H9 (cell line): ENCODE results near the gene EFHD1. TPM values are rescaled to one million over a fixed set of nuclear protein-coding genes. Genes with fewer than 3 reads are reported as not detected.

Experiments
- DNase-seq: peaks from one replicate; pipeline ENCODE4 v3.0.0-alpha.2; 2017
- H2AFZ ChIP-seq: one replicate; pipeline ENCODE4 v1.6.1; 2013; ENCODE audit warnings: mild to moderate bottlenecking, low read length, control low read depth, moderate library complexity
- H2AK5ac ChIP-seq: 2 replicates; pipeline ENCODE4 v1.6.1; 2013; ENCODE audit warnings: low read length, control low read depth, mixed read lengths; ENCODE audit not compliant: insufficient read length
- H2BK120ac ChIP-seq: one replicate; pipeline ENCODE4 v1.6.1; 2013; ENCODE audit warnings: low read depth, mild to moderate bottlenecking, low read length, control low read depth, inconsistent platforms; ENCODE audit not compliant: poor library complexity, severe bottlenecking
- H2BK12ac ChIP-seq: 2 replicates; pipeline ENCODE4 v1.6.1; 2013; ENCODE audit warnings: low read length, control low read depth, mixed read lengths, low read depth; ENCODE audit not compliant: insufficient read length
- H2BK15ac ChIP-seq: 2 replicates; pipeline ENCODE4 v1.6.1; 2013; ENCODE audit warnings: low read depth, low read length, control low read depth
- H2BK20ac ChIP-seq: one replicate; pipeline ENCODE4 v1.6.1; 2013; ENCODE audit warnings: low read depth, mild to moderate bottlenecking, low read length, control low read depth, inconsistent platforms; ENCODE audit not compliant: poor library complexity, severe bottlenecking
- H2BK5ac ChIP-seq: 2 replicates; pipeline ENCODE4 v1.6.1; 2013; ENCODE audit warnings: low read length, control low read depth, mixed read lengths; ENCODE audit not compliant: insufficient read length
- H3K14ac ChIP-seq: 2 replicates; pipeline ENCODE4 v1.6.1; 2013; ENCODE audit warnings: low read length, control low read depth; ENCODE audit not compliant: insufficient read depth
- H3K18ac ChIP-seq: 2 replicates; pipeline ENCODE4 v1.6.1; 2013; ENCODE audit warnings: low read depth, mild to moderate bottlenecking, mixed read lengths, low read length, control low read depth; ENCODE audit not compliant: insufficient read length
- H3K23ac ChIP-seq: 2 replicates; pipeline ENCODE4 v1.6.1; 2013; ENCODE audit warnings: low read length, control low read depth, mixed read lengths, low read depth; ENCODE audit not compliant: insufficient read length
- H3K23me2 ChIP-seq: 2 replicates; pipeline ENCODE4 v1.6.1; 2013; ENCODE audit warnings: low read depth, mild to moderate bottlenecking, mixed read lengths, low read length, control low read depth; ENCODE audit not compliant: insufficient read length, poor library complexity, severe bottlenecking
- H3K27ac ChIP-seq: 2 replicates; pipeline ENCODE4 v1.5.1; 2013; ENCODE audit warnings: low read length, control low read depth, mixed read lengths, low read depth; ENCODE audit not compliant: insufficient read length
- H3K27me3 ChIP-seq: 2 replicates; pipeline ENCODE4 v1.6.1; 2013; ENCODE audit warnings: low read length, control low read depth, inconsistent platforms; ENCODE audit not compliant: insufficient read depth
- H3K4ac ChIP-seq: 2 replicates; pipeline ENCODE4 v1.6.1; 2013; ENCODE audit warnings: low read depth, mild to moderate bottlenecking, control low read depth, inconsistent platforms, low read length, moderate library complexity
- H3K4me1 ChIP-seq: 2 replicates; pipeline ENCODE4 v1.6.1; 2013; ENCODE audit warnings: low read length, control low read depth, inconsistent platforms; ENCODE audit not compliant: insufficient read depth
- H3K4me2 ChIP-seq: 2 replicates; pipeline ENCODE4 v1.6.1; 2013; ENCODE audit warnings: low read length, control low read depth, mixed read lengths; ENCODE audit not compliant: insufficient read length, insufficient read depth
- H3K56ac ChIP-seq: 2 replicates; pipeline ENCODE4 v1.6.1; 2013; ENCODE audit warnings: low read depth, mild to moderate bottlenecking, mixed read lengths, low read length, control low read depth; ENCODE audit not compliant: insufficient read length
- H3K79me1 ChIP-seq: 2 replicates; pipeline ENCODE4 v1.6.1; 2013; ENCODE audit warnings: low read depth, mild to moderate bottlenecking, moderate library complexity, low read length, control low read depth, inconsistent platforms; ENCODE audit not compliant: insufficient read depth, poor library complexity, severe bottlenecking
- H3K79me2 ChIP-seq: 2 replicates; pipeline ENCODE4 v1.6.1; 2013; ENCODE audit warnings: low read length, control low read depth, inconsistent platforms; ENCODE audit not compliant: insufficient read depth
- H3K9ac ChIP-seq: 2 replicates; pipeline ENCODE4 v1.6.1; 2013; ENCODE audit warnings: low read length, control low read depth, mixed read lengths; ENCODE audit not compliant: insufficient read length; ENCODE audit errors: extremely low read depth
- H3K9me3 ChIP-seq: one replicate; pipeline ENCODE4 v1.6.1; 2013; ENCODE audit warnings: low read depth, low read length, inconsistent platforms; ENCODE audit not compliant: control insufficient read depth
- H3T11ph ChIP-seq: one replicate; pipeline ENCODE4 v1.6.1; 2013; ENCODE audit warnings: mild to moderate bottlenecking, low read length, control low read depth, inconsistent platforms
- H4K20me1 ChIP-seq: one replicate; pipeline ENCODE4 v1.6.1; 2013; ENCODE audit not compliant: control insufficient read depth, insufficient read length, insufficient read depth
- H4K5ac ChIP-seq: 2 replicates; pipeline ENCODE4 v1.6.1; 2013; ENCODE audit warnings: low read depth, mild to moderate bottlenecking, mixed read lengths, low read length, control low read depth; ENCODE audit not compliant: insufficient read length
- H4K8ac ChIP-seq: replicated peaks from 2 replicates; pipeline ENCODE4 v1.6.1; 2013; ENCODE audit warnings: low read length, control low read depth, mixed read lengths, low read depth; ENCODE audit not compliant: insufficient read length
- H4K91ac ChIP-seq: 2 replicates; pipeline ENCODE4 v1.6.1; 2013; ENCODE audit warnings: low read depth, mild to moderate bottlenecking, moderate library complexity, mixed read lengths, low read length, control low read depth; ENCODE audit not compliant: insufficient read length
- H3K27ac Mint-ChIP-seq, 3 experiments: 2 replicates in 2 of 3; 3 replicates in 1 of 3; pipeline ENCODE4 v1.8.0; 2020 to 2021; ENCODE audit warnings: mixed read lengths in 3 of 3, mild to moderate bottlenecking in 1 of 3, moderate library complexity in 1 of 3
- H3K27me3 Mint-ChIP-seq: 2 replicates; pipeline ENCODE4 v1.8.0; 2021; ENCODE audit warnings: low read depth, mild to moderate bottlenecking, moderate library complexity, mixed read lengths
- H3K36me3 Mint-ChIP-seq, 3 experiments: 2 replicates in 2 of 3; 3 replicates in 1 of 3; pipeline ENCODE4 v1.8.0; 2020 to 2021; ENCODE audit warnings: low read depth in 3 of 3, mixed read lengths in 3 of 3; ENCODE audit not compliant: insufficient read depth in 1 of 3
- H3K4me1 Mint-ChIP-seq, 2 experiments: 2 replicates each; pipeline ENCODE4 v1.8.0; 2020; ENCODE audit warnings: mixed read lengths in 2 of 2
- H3K4me3 Mint-ChIP-seq, 2 experiments: 2 replicates in 1 of 2; 3 replicates in 1 of 2; pipeline ENCODE4 v1.8.0; 2020 to 2021; ENCODE audit warnings: mild to moderate bottlenecking in 2 of 2, mixed read lengths in 2 of 2, moderate library complexity in 1 of 2
- H3K9me3 Mint-ChIP-seq, 2 experiments: 2 replicates in 1 of 2; 3 replicates in 1 of 2; pipeline ENCODE4 v1.8.0; 2020; ENCODE audit warnings: mild to moderate bottlenecking in 2 of 2, mixed read lengths in 2 of 2, moderate library complexity in 1 of 2
- WGBS: extraction: QIAGEN DNeasy Blood & Tissue Kit; methylation state at CpG from one replicate; pipeline ENCODE4 v1.1.7; 2013; ENCODE audit warnings: missing lambda C conversion rate, low lambda C conversion rate, mixed read lengths; ENCODE audit not compliant: insufficient read length; ENCODE audit errors: extremely low coverage; 5-methylcytosine and 5-hydroxymethylcytosine counted together
- total RNA-seq: library from RNA; stranded (reverse); gene quantifications from 2 replicates; pipeline ENCODE4 v1.2.1, GENCODE V29; 2021
- TF ChIP-seq, protein P1 (sequence below): fragments of 200-600 bp; sonication (generic); conservative IDR thresholded peaks from 3 replicates; pipeline ENCODE4 v1.8.0; 2021; ENCODE audit warnings: antibody characterized with exemption, mild to moderate bottlenecking

Gene EFHD1
- total RNA-seq, 1 experiment from 2014 or later: 2.8 TPM

DNA sequence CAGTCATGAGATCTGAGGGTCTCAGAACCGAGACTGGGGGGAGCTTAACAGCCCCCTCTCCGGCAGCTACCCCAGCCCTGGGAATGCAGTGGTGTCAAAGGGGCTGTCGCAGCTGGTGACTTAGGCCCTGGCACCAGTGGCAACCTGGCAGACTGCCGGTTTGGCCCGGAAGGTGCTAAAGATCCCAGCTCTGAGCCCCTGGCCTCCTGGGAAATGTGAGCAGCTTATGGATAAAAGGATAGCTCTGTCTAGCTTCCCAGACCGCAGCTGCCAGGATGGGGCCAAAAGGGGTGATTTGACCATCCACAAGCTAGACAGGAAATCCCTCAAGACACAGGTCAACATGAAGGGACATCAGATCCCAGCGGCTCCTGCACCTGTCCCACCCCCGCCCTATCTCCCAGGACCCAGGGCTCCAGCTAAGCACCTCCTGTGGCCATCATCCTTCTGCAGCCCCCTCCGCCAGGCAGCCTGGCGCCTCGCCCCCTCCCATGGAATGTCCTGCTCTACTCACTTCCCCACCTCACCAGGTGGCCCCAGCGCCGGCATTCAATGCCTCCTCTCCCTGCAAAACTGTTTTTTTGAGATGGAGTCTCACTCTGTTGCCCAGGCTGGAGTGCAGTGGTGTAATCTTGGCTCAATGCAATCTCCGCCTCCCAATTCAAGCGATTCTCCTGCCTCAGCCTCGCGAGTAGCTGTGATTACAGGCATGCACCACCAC lies 33.2 kb upstream of the EFHD1 start:
- H3K4me1 Mint-ChIP-seq: peaks cover 0 to 8% of the 10 kb centered on the region in 2 experiments; a peak in 2 of 4 replicates
- no peak overlapping the region for H4K5ac ChIP-seq
- H3K23me2 ChIP-seq: no peaks in the 10 kb centered on the region
- DNase-seq: no peak
- H3K56ac ChIP-seq: no peak overlapping the region
- no peaks in the 10 kb centered on the region for H3K9me3 ChIP-seq
- no peak overlapping the region for H2BK20ac ChIP-seq
- peaks cover 6% of the 10 kb centered on the region for H3K27me3 Mint-ChIP-seq
- no peaks in the 10 kb centered on the region for H3K4me1 ChIP-seq
- H3K23ac ChIP-seq: no peak overlapping the region
- no peaks in the 10 kb centered on the region for H3K27me3 ChIP-seq
- H2BK15ac ChIP-seq: no peak overlapping the region
- H3K27ac Mint-ChIP-seq: no peak overlapping the region
- H4K91ac ChIP-seq: no peak overlapping the region
- no peak overlapping the region for H2BK5ac ChIP-seq
- H2BK12ac ChIP-seq: no peak overlapping the region
- no peaks in the 10 kb centered on the region for H3K79me2 ChIP-seq
- H3T11ph ChIP-seq: no peak overlapping the region
- H3K4me3 Mint-ChIP-seq: no peak overlapping the region
- no peak overlapping the region for H2AK5ac ChIP-seq
- no peak overlapping the region for H3K4ac ChIP-seq
- H3K79me1 ChIP-seq: no peaks in the 10 kb centered on the region
- peaks cover 3% of the 10 kb centered on the region for H4K20me1 ChIP-seq
- H3K9me3 Mint-ChIP-seq: no peaks in the 10 kb centered on the region
- no peaks in the 10 kb centered on the region for H3K36me3 Mint-ChIP-seq
- no peak overlapping the region for H2BK120ac ChIP-seq
- no peak overlapping the region for H3K9ac ChIP-seq
- H3K14ac ChIP-seq: no peak overlapping the region
- H3K4me2 ChIP-seq: no peak overlapping the region
- no peak overlapping the region for H2AFZ ChIP-seq
- TF ChIP-seq, protein P1, sequence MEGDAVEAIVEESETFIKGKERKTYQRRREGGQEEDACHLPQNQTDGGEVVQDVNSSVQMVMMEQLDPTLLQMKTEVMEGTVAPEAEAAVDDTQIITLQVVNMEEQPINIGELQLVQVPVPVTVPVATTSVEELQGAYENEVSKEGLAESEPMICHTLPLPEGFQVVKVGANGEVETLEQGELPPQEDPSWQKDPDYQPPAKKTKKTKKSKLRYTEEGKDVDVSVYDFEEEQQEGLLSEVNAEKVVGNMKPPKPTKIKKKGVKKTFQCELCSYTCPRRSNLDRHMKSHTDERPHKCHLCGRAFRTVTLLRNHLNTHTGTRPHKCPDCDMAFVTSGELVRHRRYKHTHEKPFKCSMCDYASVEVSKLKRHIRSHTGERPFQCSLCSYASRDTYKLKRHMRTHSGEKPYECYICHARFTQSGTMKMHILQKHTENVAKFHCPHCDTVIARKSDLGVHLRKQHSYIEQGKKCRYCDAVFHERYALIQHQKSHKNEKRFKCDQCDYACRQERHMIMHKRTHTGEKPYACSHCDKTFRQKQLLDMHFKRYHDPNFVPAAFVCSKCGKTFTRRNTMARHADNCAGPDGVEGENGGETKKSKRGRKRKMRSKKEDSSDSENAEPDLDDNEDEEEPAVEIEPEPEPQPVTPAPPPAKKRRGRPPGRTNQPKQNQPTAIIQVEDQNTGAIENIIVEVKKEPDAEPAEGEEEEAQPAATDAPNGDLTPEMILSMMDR: no peak
- H4K8ac ChIP-seq: no peak overlapping the region
- no CpG with 5 or more reads among the region's 17 CpGs for WGBS
- H3K18ac ChIP-seq: no peak overlapping the region
- no peak overlapping the region for H3K27ac ChIP-seq
